ENCODE data around the gene CAMK2D. TPM values are rescaled to one million over a fixed set of nuclear protein-coding genes. Genes with fewer than 3 reads are reported as not detected.

The CAMK2D gene
- total and polyA plus RNA-seq, 2 experiments from 2014 or later, result 4.9 to 14.6 TPM

GRCh38 chr4:113673450-113673849, 88.1 kb downstream of the CAMK2D start:
- ATAC-seq, result peak; percentile 85
- DNase-seq (ENCODE audit: low spot score), result peak; percentile 42
- Histone ChIP-seq H3K79me2 (replicated peaks; ENCODE audit: insufficient read depth) (no peaks in the 10 kb centered on the region), H3K27ac (ENCODE audit: low read depth) (no peak overlapping the region), H3K9me2 (ENCODE audit: insufficient read depth) (no peaks in the 10 kb centered on the region), H3F3A (replicated peaks; ENCODE audit: low read depth) (no peaks in the 10 kb centered on the region), H4K20me1 (replicated peaks; ENCODE audit: insufficient read depth) (no peaks in the 10 kb centered on the region), H3K4me2 (no peak overlapping the region), H3K4me3 (no peak overlapping the region), H3K36me3 (ENCODE audit: insufficient read depth) (no peaks in the 10 kb centered on the region), H3K4me1 (ENCODE audit: insufficient read depth) (peaks cover 6% of the 10 kb centered on the region), H3K27me3 (ENCODE audit: insufficient read depth) (no peaks in the 10 kb centered on the region), H2AFZ (no peak overlapping the region)
- peaks cover 2% of the 10 kb centered on the region for H3K27me3 Mint-ChIP-seq (ENCODE audit: insufficient read depth, low read depth, poor library complexity)
- TF ChIP-seq ZNF462 (CRISPR knock-in tag; IDR thresholded peaks at IDR 0.05), result no peak
- TF ChIP-seq CTCF (conservative IDR thresholded peaks at IDR 0.05; ENCODE audit: low read depth in 2 of 2), result peak in 1 of 2 experiments; percentile 24; a peak in 2 of 4 replicates
- no peaks in the 10 kb centered on the region for H3K9me3 Mint-ChIP-seq
- H3K27ac Mint-ChIP-seq, result 0 out of 2 replicates have a peak overlapping the region, but pooled peaks have one; percentile 46
- H3K4me1 Mint-ChIP-seq, result peaks cover 11% of the 10 kb centered on the region
- no peaks in the 10 kb centered on the region for H3K36me3 Mint-ChIP-seq (ENCODE audit: low read depth)
- H3K4me3 Mint-ChIP-seq, result no peak overlapping the region
